K562 (cell line): ENCODE data around the gene SLC25A42. TPM values are rescaled to one million over a fixed set of nuclear protein-coding genes. Genes with fewer than 3 reads are reported as not detected.

ENCODE experiments used
- AFF4 ChIP-seq: sonication (generic); formaldehyde crosslinking; IDR thresholded peaks from 2 replicates; pipeline ENCODE4 v1.8.0; 2023; ENCODE audit warnings: mild to moderate bottlenecking, missing genetic modification reagents
- CEBPB ChIP-seq: fragments of 450-650 bp; IDR thresholded peaks from 2 replicates; pipeline ENCODE4 v1.6.1; 2016; ENCODE audit warnings: missing genetic modification characterization, missing compliant biosample characterization
- DPF2 ChIP-seq: fragments of 450-650 bp; IDR thresholded peaks from 2 replicates; pipeline ENCODE4 v1.6.1; 2016
- FOXP1 ChIP-seq: sonication (generic); formaldehyde crosslinking; IDR thresholded peaks from 2 replicates; pipeline ENCODE4 v1.8.0; 2022; ENCODE audit warnings: mild to moderate bottlenecking, missing genetic modification reagents
- HDAC1 ChIP-seq, 2 experiments: fragments of 450-650 bp; IDR thresholded peaks; 2 replicates each; pipeline ENCODE4 v1.6.1; 2016 to 2017; ENCODE audit warnings: inconsistent platforms in 1 of 2, mild to moderate bottlenecking in 1 of 2, moderate library complexity in 1 of 2
- HDAC2 ChIP-seq: fragments of 450-650 bp; IDR thresholded peaks from 2 replicates; pipeline ENCODE4 v1.6.1; 2016; ENCODE audit warnings: mild to moderate bottlenecking
- HNRNPLL ChIP-seq: fragments of 200-400 bp; formaldehyde crosslinking; IDR thresholded peaks from 2 replicates; pipeline ENCODE4 v1.6.1; 2017; ENCODE audit warnings: low read length, low read depth, mild to moderate bottlenecking; ENCODE audit not compliant: poor library complexity, severe bottlenecking
- KAT7 ChIP-seq: sonication (generic); formaldehyde crosslinking; IDR thresholded peaks from 2 replicates; pipeline ENCODE4 v1.8.0; 2022; ENCODE audit warnings: missing genetic modification reagents, mild to moderate bottlenecking, borderline replicate concordance
- KDM2B ChIP-seq: fragments of 250-450 bp; sonication (Bioruptor Pico); IDR thresholded peaks from 2 replicates; pipeline ENCODE4 v1.8.0; 2021; ENCODE audit warnings: mild to moderate bottlenecking, moderate library complexity
- KHSRP ChIP-seq: fragments of 450-650 bp; IDR thresholded peaks from 2 replicates; pipeline ENCODE4 v1.6.1; 2017
- MEF2A ChIP-seq: IDR thresholded peaks from 2 replicates; pipeline ENCODE4 v1.6.1; 2011; ENCODE audit warnings: low read depth, mild to moderate bottlenecking, low read length, moderate library complexity; ENCODE audit not compliant: control insufficient read depth
- MTA3 ChIP-seq: fragments of 450-650 bp; formaldehyde crosslinking; IDR thresholded peaks from 2 replicates; pipeline ENCODE4 v1.6.1; 2017; ENCODE audit warnings: mild to moderate bottlenecking, borderline replicate concordance
- MYC ChIP-seq, 2 experiments: fragments of 250-450 bp in 1 of 2; sonication (Bioruptor Pico) in 1 of 2; IDR thresholded peaks; 2 replicates each; pipeline versions ENCODE4 v1.5.1 to v1.6.1; 2012 to 2021; ENCODE audit warnings: low read depth in 2 of 2, borderline replicate concordance in 1 of 2, improper control_type of control experiment in 1 of 2, low read length in 1 of 2, mild to moderate bottlenecking in 1 of 2, moderate library complexity in 1 of 2
- POLR2AphosphoS5 ChIP-seq: IDR thresholded peaks from 2 replicates; pipeline ENCODE4 v1.6.1; 2011; ENCODE audit warnings: mild to moderate bottlenecking, low read depth, low read length, moderate library complexity; ENCODE audit not compliant: control insufficient read depth, insufficient read depth
- RAD21 ChIP-seq, 2 experiments: fragments of 250-450 bp in 1 of 2; fragments of 450-650 bp in 1 of 2; sonication (Bioruptor Pico) in 1 of 2; formaldehyde crosslinking in 1 of 2; IDR thresholded peaks in 1 of 2; conservative IDR thresholded peaks in 1 of 2; 2 replicates each; pipeline versions ENCODE4 v1.4.0 to v1.8.0; 2020 to 2022; ENCODE audit warnings: mild to moderate bottlenecking in 2 of 2, moderate library complexity in 1 of 2
- RB1 ChIP-seq: fragments of 450-650 bp; IDR thresholded peaks from 2 replicates; pipeline ENCODE4 v1.6.1; 2017; ENCODE audit warnings: low read depth, mild to moderate bottlenecking
- SMARCE1 ChIP-seq: fragments of 450-650 bp; IDR thresholded peaks from 2 replicates; pipeline ENCODE4 v1.7.1; 2016; ENCODE audit warnings: mild to moderate bottlenecking
- SRF ChIP-seq, 2 experiments: fragments of 250-450, 450-650 bp in 1 of 2; sonication (Bioruptor Pico) in 1 of 2; sonication (generic) in 1 of 2; formaldehyde crosslinking; IDR thresholded peaks; 2 replicates each; pipeline versions ENCODE4 v1.5.0 to v1.5.1; 2020 to 2022; ENCODE audit warnings: mild to moderate bottlenecking in 1 of 2, missing genetic modification reagents in 1 of 2
- TAF15 ChIP-seq: fragments of 200-400 bp; formaldehyde crosslinking; IDR thresholded peaks from 2 replicates; pipeline ENCODE4 v1.6.1; 2017; ENCODE audit warnings: mild to moderate bottlenecking, low read depth, low read length, moderate library complexity
- TGIF2 ChIP-seq: sonication (generic); formaldehyde crosslinking; IDR thresholded peaks from 2 replicates; pipeline ENCODE4 v1.8.1; 2022; ENCODE audit warnings: mild to moderate bottlenecking, missing genetic modification reagents, moderate library complexity
- TOE1 ChIP-seq, 2 experiments: fragments of 450-650 bp in 1 of 2; sonication (generic) in 1 of 2; formaldehyde crosslinking in 1 of 2; IDR thresholded peaks; 2 replicates each; pipeline versions ENCODE4 v1.7.1 to v1.8.0; 2016 to 2022; ENCODE audit warnings: borderline replicate concordance in 2 of 2, mild to moderate bottlenecking in 2 of 2, antibody characterized with exemption in 1 of 2, inconsistent platforms in 1 of 2, low read depth in 1 of 2, missing genetic modification reagents in 1 of 2, moderate library complexity in 1 of 2
- TRIM24 ChIP-seq, 2 experiments: fragments of 450-650 bp; IDR thresholded peaks; 2 replicates each; pipeline ENCODE4 v1.6.1; 2016
- ZBTB17 ChIP-seq: fragments of 450-650 bp; formaldehyde crosslinking; IDR thresholded peaks from 2 replicates; pipeline ENCODE4 v1.4.0; 2020; ENCODE audit warnings: mild to moderate bottlenecking
- polyA plus RNA-seq, 8 experiments: library from polyadenylated mRNA; depleted of rRNA in 4 of 8; stranded (reverse) in 5 of 8; unstranded in 3 of 8; fragments of >200 nt; fragmentation: Nextera tagmentation in 2 of 8; fragmentation: Illumina TruSeq in 1 of 8; extraction: Ambion mirVana in 2 of 8; extraction: Trizol in 1 of 8; gene quantifications; 2 replicates each; pipeline versions ENCODE4 v1.2.1 to v1.2.3, GENCODE V29; 2011 to 2014; ENCODE audit warnings: inconsistent platforms in 1 of 8, missing spikeins in 1 of 8
- total RNA-seq, 7 experiments: library from RNA; depleted of rRNA in 6 of 7; stranded (reverse); fragments of >200 nt in 6 of 7; fragmentation: Illumina TruSeq in 2 of 7; extraction: Trizol in 2 of 7; gene quantifications; 2 replicates each; pipeline versions ENCODE4 v1.2.1 to v1.2.3, GENCODE V29; 2011 to 2021; ENCODE audit warnings: low replicate concordance in 1 of 7

SLC25A42 gene
- total and polyA plus RNA-seq, 9 of the 15 experiments (the other 6 are each of a cell fraction or from before 2014, with no cell fraction given), result 0.59 to 32.2 (median 14.1) TPM

GRCh38 chr19:19134687-19135158 lies 70.9 kb downstream of the SLC25A42 start (continued):
- TF ChIP-seq MEF2A (peak; percentile 95), HDAC1 (IDR thresholded peaks at IDR 0.05) (peak in 1 of 2 experiments; percentile 69; a peak in 1 of 4 replicates), RAD21 (CRISPR knock-in tag; conservative IDR thresholded peaks at IDR 0.05 in 1 of 2, IDR thresholded peaks at IDR 0.05 in 1 of 2) (peak in 1 of 2 experiments; percentile 13; a peak in 1 of 4 replicates), KAT7 (CRISPR knock-in tag) (0 out of 2 replicates have a peak, but pooled peaks have one; percentile 72), TAF15 (no peak), ZBTB17 (CRISPR knock-in tag) (no peak), SRF (CRISPR knock-in tag; IDR thresholded peaks at IDR 0.05) (peak in 1 of 2 experiments; percentile 66; a peak in 2 of 4 replicates), POLR2AphosphoS5 (peak; percentile 70), AFF4 (CRISPR knock-in tag) (peak; percentile 69; the same call in 1 of the 2 replicates), TOE1 (IDR thresholded peaks at IDR 0.05; ENCODE audit: borderline replicate concordance) (peak; percentile 57; the same call in 1 of the 2 replicates), TOE1 (CRISPR knock-in tag; IDR thresholded peaks at IDR 0.05; ENCODE audit: borderline replicate concordance, low read depth) (no peak), RB1 (peak; percentile 49; the same call in 1 of the 2 replicates), TRIM24 (IDR thresholded peaks at IDR 0.05) (peak; percentile 30 to 56; a peak in 2 of 4 replicates), DPF2 (peak; percentile 68), MYC (IDR thresholded peaks at IDR 0.05; ENCODE audit: low read depth, low read length) (peak; percentile 69), MYC (CRISPR knock-in tag; IDR thresholded peaks at IDR 0.05; ENCODE audit: borderline replicate concordance, low read depth) (no peak), FOXP1 (CRISPR knock-in tag) (no peak), HDAC2 (peak; percentile 77), HNRNPLL (peak; percentile 15), SMARCE1 (0 out of 2 replicates have a peak, but pooled peaks have one; percentile 51), KDM2B (CRISPR knock-in tag) (no peak), MTA3 (peak; percentile 85; the same call in 1 of the 2 replicates), TGIF2 (CRISPR knock-in tag) (no peak), CEBPB (no peak), KHSRP (no peak)
